Skeletal muscle satellite cell (primary cell): ENCODE data around the gene IL23A.

Experiments used
- H3K27me3 ChIP-seq: 2 replicates; pipeline ENCODE4 v1.7.0; 2013; ENCODE audit warnings: low read length; ENCODE audit not compliant: control insufficient read depth, insufficient read depth
- H3K36me3 ChIP-seq: 2 replicates; pipeline ENCODE4 v1.7.0; 2013; ENCODE audit warnings: mild to moderate bottlenecking, control low read depth, low read length; ENCODE audit not compliant: insufficient read depth
- H3K4me1 ChIP-seq: 2 replicates; pipeline ENCODE4 v1.7.0; 2013; ENCODE audit warnings: low read length; ENCODE audit not compliant: control insufficient read depth, insufficient read depth
- H3K4me2 ChIP-seq: 2 replicates; pipeline ENCODE4 v1.7.0; 2013; ENCODE audit warnings: mild to moderate bottlenecking, low read length
- H3K4me3 ChIP-seq: 2 replicates; pipeline ENCODE4 v1.7.0; 2013; ENCODE audit warnings: low read length
- H3K9ac ChIP-seq: 2 replicates; pipeline ENCODE4 v1.7.0; 2013; ENCODE audit warnings: mild to moderate bottlenecking, low read depth, low read length, moderate library complexity
- H3K9me3 ChIP-seq: replicated peaks from 2 replicates; pipeline ENCODE4 v1.7.0; 2013; ENCODE audit warnings: mild to moderate bottlenecking, control low read depth, low read length

Gene IL23A

GRCh38 chr12:56373515-56373914 is 34.8 kb downstream of the IL23A start:
- H3K27me3 ChIP-seq = peaks cover 12% of the 10 kb centered on the region
- H3K9me3 ChIP-seq = no peaks in the 10 kb centered on the region
- H3K9ac ChIP-seq = no peak overlapping the region
- H3K4me1 ChIP-seq = peaks cover 2% of the 10 kb centered on the region
- H3K36me3 ChIP-seq = no peaks in the 10 kb centered on the region
- no peak overlapping the region for H3K4me2 ChIP-seq
- H3K4me3 ChIP-seq = no peak overlapping the region

- H3K27me3 ChIP-seq = peaks cover 12% of the 10 kb centered on the region
- H3K4me1 ChIP-seq = peaks cover 2% of the 10 kb centered on the region
- H3K9ac ChIP-seq = no peak overlapping the region
- no peaks in the 10 kb centered on the region for H3K9me3 ChIP-seq
- no peak overlapping the region for H3K4me2 ChIP-seq
- H3K36me3 ChIP-seq = no peaks in the 10 kb centered on the region
- H3K4me3 ChIP-seq = no peak overlapping the region
Observed at GRCh38 chr12:56374726-56375597, 36.3 kb downstream of the IL23A start.

GRCh38 chr12:56375598-56376434 is 37.1 kb downstream of the IL23A start:
- Histone ChIP-seq H3K4me3 (no peak overlapping the region), H3K9ac (no peak overlapping the region), H3K4me1 (peaks cover 2% of the 10 kb centered on the region), H3K36me3 (no peaks in the 10 kb centered on the region), H3K27me3 (peaks cover 14% of the 10 kb centered on the region), H3K4me2 (no peak overlapping the region), H3K9me3 (no peaks in the 10 kb centered on the region)

- Histone ChIP-seq H3K4me2 (no peak overlapping the region), H3K9me3 (no peaks in the 10 kb centered on the region), H3K36me3 (no peaks in the 10 kb centered on the region), H3K27me3 (peaks cover 17% of the 10 kb centered on the region), H3K4me3 (no peak overlapping the region), H3K4me1 (peaks cover 2% of the 10 kb centered on the region), H3K9ac (no peak overlapping the region)
Observed at GRCh38 chr12:56377310-56377988, 38.8 kb downstream of the IL23A start.

- Histone ChIP-seq H3K4me1 (peaks cover 2% of the 10 kb centered on the region), H3K9me3 (no peaks in the 10 kb centered on the region), H3K9ac (no peak overlapping the region), H3K27me3 (peaks cover 19% of the 10 kb centered on the region), H3K36me3 (no peaks in the 10 kb centered on the region), H3K4me2 (no peak overlapping the region), H3K4me3 (no peak overlapping the region)
Observed at GRCh38 chr12:56377989-56378316, 39.3 kb downstream of the IL23A start.

GRCh38 chr12:56382611-56383010 is 43.9 kb downstream of the IL23A start:
- Histone ChIP-seq H3K4me3 (no peak overlapping the region), H3K9me3 (no peaks in the 10 kb centered on the region), H3K9ac (no peak overlapping the region), H3K4me1 (no peaks in the 10 kb centered on the region), H3K36me3 (no peaks in the 10 kb centered on the region), H3K27me3 (peaks cover 24% of the 10 kb centered on the region), H3K4me2 (no peak overlapping the region)

GRCh38 chr12:56385873-56386272 is 47.2 kb downstream of the IL23A start:
- Histone ChIP-seq H3K36me3 (no peaks in the 10 kb centered on the region), H3K27me3 (peaks cover 25% of the 10 kb centered on the region), H3K9me3 (no peaks in the 10 kb centered on the region), H3K9ac (no peak overlapping the region), H3K4me3 (no peak overlapping the region), H3K4me1 (no peaks in the 10 kb centered on the region), H3K4me2 (no peak overlapping the region)

- Histone ChIP-seq H3K9me3 (no peaks in the 10 kb centered on the region), H3K9ac (no peak overlapping the region), H3K4me1 (no peaks in the 10 kb centered on the region), H3K4me3 (no peak overlapping the region), H3K36me3 (no peaks in the 10 kb centered on the region), H3K4me2 (peak overlapping the region; percentile 28), H3K27me3 (peaks cover 16% of the 10 kb centered on the region)
Observed at GRCh38 chr12:56387152-56387736, 48.6 kb downstream of the IL23A start.

GRCh38 chr12:56389412-56389811 is 50.7 kb downstream of the IL23A start:
- H3K36me3 ChIP-seq = no peaks in the 10 kb centered on the region

More at GRCh38 chr12:56389412-56389811, 50.7 kb downstream of the IL23A start:
- no peak overlapping the region for H3K9ac ChIP-seq
- no peaks in the 10 kb centered on the region for H3K4me1 ChIP-seq
- H3K9me3 ChIP-seq = no peaks in the 10 kb centered on the region
- no peak overlapping the region for H3K4me2 ChIP-seq
- no peak overlapping the region for H3K4me3 ChIP-seq
- peaks cover 3% of the 10 kb centered on the region for H3K27me3 ChIP-seq
